Glomerular visceral epithelial cell (primary cell): ENCODE data around the gene TNNI2.

Source experiments
- DNase-seq: peaks from one replicate; pipeline ENCODE4 v3.0.0-alpha.2; 2016; ENCODE audit errors: extremely low spot score

The TNNI2 gene

GRCh38 chr11:1846453-1846932 lies 7.7 kb downstream of the TNNI2 start:
- DNase-seq, result no peak

GRCh38 chr11:1847006-1847735 lies 8.4 kb downstream of the TNNI2 start:
- DNase-seq, result no peak

- no peak for DNase-seq
Observed at GRCh38 chr11:1847926-1848639, 9.3 kb downstream of the TNNI2 start.

GRCh38 chr11:1848640-1849430 lies 10.1 kb downstream of the TNNI2 start:
- DNase-seq, result no peak

GRCh38 chr11:1851468-1852180 lies 12.8 kb downstream of the TNNI2 start:
- no peak for DNase-seq

- DNase-seq, result no peak
Observed at GRCh38 chr11:1852271-1852876, 13.6 kb downstream of the TNNI2 start.

- no peak for DNase-seq
Observed at GRCh38 chr11:1852877-1853276, 14.1 kb downstream of the TNNI2 start, which contains the start of gene LSP1. TSS of gene LSP1 (plus strand) at chr11:1853084. CDS start at chr11:1853145, 61 bp downstream.

- DNase-seq, result no peak
Observed at GRCh38 chr11:1853376-1854131, 14.8 kb downstream of the TNNI2 start.

GRCh38 chr11:1854132-1854948 lies 15.6 kb downstream of the TNNI2 start:
- no peak for DNase-seq

GRCh38 chr11:1854949-1855885 lies 16.4 kb downstream of the TNNI2 start:
- no peak for DNase-seq

- no peak for DNase-seq
Observed at GRCh38 chr11:1855886-1856265, 17.1 kb downstream of the TNNI2 start.

- no peak for DNase-seq
Observed at GRCh38 chr11:1856306-1857005, 17.7 kb downstream of the TNNI2 start.

GRCh38 chr11:1857064-1857463 lies 18.3 kb downstream of the TNNI2 start:
- DNase-seq, result no peak

GRCh38 chr11:1858154-1858553 lies 19.4 kb downstream of the TNNI2 start:
- no peak for DNase-seq

GRCh38 chr11:1858576-1858975 lies 19.8 kb downstream of the TNNI2 start:
- DNase-seq, result no peak

- DNase-seq, result no peak
Observed at GRCh38 chr11:1859004-1859403, 20.2 kb downstream of the TNNI2 start.

- no peak for DNase-seq
Observed at GRCh38 chr11:1860108-1860507, 21.3 kb downstream of the TNNI2 start.
